K562 (cell line): ENCODE results near the gene PRSS22. TPM values are rescaled to one million over a fixed set of nuclear protein-coding genes. Genes with fewer than 3 reads are reported as not detected.

Source experiments
- CBFA2T2 ChIP-seq: fragments of 450-650 bp; conservative IDR thresholded peaks from 2 replicates; pipeline ENCODE4 v1.6.1; 2017; ENCODE audit warnings: mild to moderate bottlenecking
- EGR1 ChIP-seq: fragments of 450-650 bp; conservative IDR thresholded peaks from 2 replicates; pipeline ENCODE4 v1.6.1; 2017; ENCODE audit warnings: mild to moderate bottlenecking
- EZH2 ChIP-seq: IDR thresholded peaks from 2 replicates; pipeline ENCODE4 v1.6.1; 2012; ENCODE audit warnings: low read depth, mild to moderate bottlenecking, inconsistent platforms, low read length, borderline replicate concordance
- HDGF ChIP-seq: fragments of 450-650 bp; IDR thresholded peaks from 2 replicates; pipeline ENCODE4 v1.6.1; 2016
- NCOA2 ChIP-seq, 2 experiments: fragments of 450-650 bp; IDR thresholded peaks; 2 replicates each; pipeline ENCODE4 v1.6.1; 2018; ENCODE audit warnings: mild to moderate bottlenecking in 2 of 2, moderate library complexity in 1 of 2; ENCODE audit not compliant: partially characterized antibody in 2 of 2
- NFIC ChIP-seq: fragments of 450-650 bp; IDR thresholded peaks from 2 replicates; pipeline ENCODE4 v1.6.1; 2017; ENCODE audit warnings: mild to moderate bottlenecking, inconsistent platforms
- PTTG1 ChIP-seq: fragments of 450-650 bp; IDR thresholded peaks from 2 replicates; pipeline ENCODE4 v1.6.1; 2016; ENCODE audit warnings: low read depth, mild to moderate bottlenecking, missing genetic modification characterization, missing compliant biosample characterization
- SP1 ChIP-seq: sonication (generic); formaldehyde crosslinking; IDR thresholded peaks from 2 replicates; pipeline ENCODE4 v1.8.1; 2022; ENCODE audit warnings: mild to moderate bottlenecking, missing genetic modification reagents
- SRSF3 ChIP-seq: fragments of 200-400 bp; formaldehyde crosslinking; IDR thresholded peaks from 2 replicates; pipeline ENCODE4 v1.6.1; 2016; ENCODE audit warnings: mild to moderate bottlenecking, low read length, moderate library complexity; ENCODE audit not compliant: insufficient read depth
- TARDBP ChIP-seq: fragments of 450-650 bp; IDR thresholded peaks from 2 replicates; pipeline ENCODE4 v1.6.1; 2016
- U2AF2 ChIP-seq: fragments of 200-400 bp; formaldehyde crosslinking; optimal IDR thresholded peaks from 2 replicates; pipeline ENCODE3; 2017; ENCODE audit warnings: low read depth, mild to moderate bottlenecking, low read length
- ZNF143 ChIP-seq: sonication (generic); formaldehyde crosslinking; IDR thresholded peaks from 2 replicates; pipeline ENCODE4 v1.9.0; 2022; ENCODE audit warnings: mild to moderate bottlenecking, missing genetic modification reagents
- ZNF274 ChIP-seq: IDR thresholded peaks from 2 replicates; pipeline ENCODE4 v1.6.1; 2011; ENCODE audit warnings: low read depth, mild to moderate bottlenecking, low read length, moderate library complexity, borderline replicate concordance
- ZNF57 ChIP-seq: fragments of 450-650 bp; formaldehyde crosslinking; IDR thresholded peaks from 2 replicates; pipeline ENCODE4 v1.4.0; 2020; ENCODE audit warnings: mild to moderate bottlenecking, moderate library complexity
- ZNF668 ChIP-seq: fragments of 250-450 bp; sonication (Bioruptor Pico); IDR thresholded peaks from 2 replicates; pipeline ENCODE4 v1.8.0; 2022; ENCODE audit warnings: mild to moderate bottlenecking, inconsistent platforms
- ZSCAN32 ChIP-seq: fragments of 450-650 bp; formaldehyde crosslinking; IDR thresholded peaks from 2 replicates; pipeline ENCODE4 v1.4.0; 2020; ENCODE audit warnings: mild to moderate bottlenecking, moderate library complexity
- polyA plus RNA-seq, 8 experiments: library from polyadenylated mRNA; depleted of rRNA in 4 of 8; stranded (reverse) in 5 of 8; unstranded in 3 of 8; fragments of >200 nt; fragmentation: Nextera tagmentation in 2 of 8; fragmentation: Illumina TruSeq in 1 of 8; extraction: Ambion mirVana in 2 of 8; extraction: Trizol in 1 of 8; gene quantifications; 2 replicates each; pipeline versions ENCODE4 v1.2.1 to v1.2.3, GENCODE V29; 2011 to 2014; ENCODE audit warnings: inconsistent platforms in 1 of 8, missing spikeins in 1 of 8
- total RNA-seq, 7 experiments: library from RNA; depleted of rRNA in 6 of 7; stranded (reverse); fragments of >200 nt in 6 of 7; fragmentation: Illumina TruSeq in 2 of 7; extraction: Trizol in 2 of 7; gene quantifications; 2 replicates each; pipeline versions ENCODE4 v1.2.1 to v1.2.3, GENCODE V29; 2011 to 2021; ENCODE audit warnings: low replicate concordance in 1 of 7
- TF ChIP-seq, protein P1 (sequence below): fragments of 450-650 bp; formaldehyde crosslinking; IDR thresholded peaks from 2 replicates; pipeline ENCODE4 v1.4.0; 2020; ENCODE audit warnings: mild to moderate bottlenecking, moderate library complexity
- TF ChIP-seq, protein P2 (sequence below): sonication (generic); formaldehyde crosslinking; IDR thresholded peaks from 2 replicates; pipeline ENCODE4 v1.8.1; 2023; ENCODE audit warnings: mild to moderate bottlenecking, missing genetic modification reagents, moderate library complexity

The PRSS22 gene
- total and polyA plus RNA-seq, 9 of the 15 experiments (the other 6 are each of a cell fraction or from before 2014, with no cell fraction given): 0.13 to 0.42 TPM; not detected in 7

DNA sequence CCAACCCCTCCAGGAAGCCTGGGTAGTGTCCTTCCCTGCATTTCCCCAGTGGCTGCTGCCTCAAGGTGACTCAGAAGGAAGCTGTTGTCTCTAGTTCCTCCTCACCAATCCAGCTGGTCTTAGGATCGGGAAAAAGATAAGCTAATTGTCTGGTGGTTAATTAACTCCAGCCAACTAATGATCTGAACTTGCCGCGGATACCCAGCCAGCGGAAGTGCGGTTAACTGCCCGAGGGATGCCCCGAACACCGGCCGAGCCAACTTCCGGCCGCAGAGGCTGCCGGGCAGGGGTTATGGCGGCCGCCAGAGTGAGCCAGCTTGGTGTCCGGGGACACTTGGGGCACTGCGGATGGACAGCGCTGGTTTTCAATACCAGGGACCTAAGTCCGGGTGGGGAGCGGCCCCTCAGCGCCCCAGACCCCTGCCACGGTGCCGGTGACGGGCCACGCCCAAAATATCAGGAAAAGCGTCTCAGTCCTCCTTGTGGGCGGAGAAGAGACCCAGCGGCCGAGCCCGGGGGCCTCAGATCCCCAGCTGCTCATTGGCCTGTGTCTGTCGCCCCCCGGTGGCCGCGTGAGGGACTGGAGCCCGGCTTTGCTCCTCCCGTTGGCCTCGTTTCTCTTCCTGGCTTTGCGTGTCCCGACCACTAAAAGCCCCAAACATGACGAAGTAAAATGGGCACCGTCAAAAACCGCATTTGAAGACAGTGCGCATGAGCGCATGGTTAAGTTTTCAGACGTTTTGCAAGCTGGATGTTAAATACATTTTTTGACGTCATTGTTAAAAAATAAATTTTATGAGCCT is 10.2 kb upstream of the PRSS22 start (continued):
- peak; percentile 67; the same call in 1 of the 2 replicates for TF ChIP-seq ZSCAN32 (CRISPR knock-in tag)
- peak; percentile 71 for TF ChIP-seq EGR1
- TF ChIP-seq EZH2: no peak
- TF ChIP-seq ZNF143 (CRISPR knock-in tag): peak; percentile 83
- no peak for TF ChIP-seq ZNF668 (CRISPR knock-in tag)
- no peak for TF ChIP-seq SRSF3
- peak; percentile 81 for TF ChIP-seq SP1 (CRISPR knock-in tag)
- TF ChIP-seq CBFA2T2: no peak; the same call in 1 of the 2 replicates
- TF ChIP-seq HDGF: no peak
- TF ChIP-seq TARDBP: no peak; the same call in 1 of the 2 replicates
- TF ChIP-seq U2AF2: no peak
- 0 out of 2 replicates have a peak, but pooled peaks have one; percentile 19 for TF ChIP-seq PTTG1 (tag)
- TF ChIP-seq, protein P1, sequence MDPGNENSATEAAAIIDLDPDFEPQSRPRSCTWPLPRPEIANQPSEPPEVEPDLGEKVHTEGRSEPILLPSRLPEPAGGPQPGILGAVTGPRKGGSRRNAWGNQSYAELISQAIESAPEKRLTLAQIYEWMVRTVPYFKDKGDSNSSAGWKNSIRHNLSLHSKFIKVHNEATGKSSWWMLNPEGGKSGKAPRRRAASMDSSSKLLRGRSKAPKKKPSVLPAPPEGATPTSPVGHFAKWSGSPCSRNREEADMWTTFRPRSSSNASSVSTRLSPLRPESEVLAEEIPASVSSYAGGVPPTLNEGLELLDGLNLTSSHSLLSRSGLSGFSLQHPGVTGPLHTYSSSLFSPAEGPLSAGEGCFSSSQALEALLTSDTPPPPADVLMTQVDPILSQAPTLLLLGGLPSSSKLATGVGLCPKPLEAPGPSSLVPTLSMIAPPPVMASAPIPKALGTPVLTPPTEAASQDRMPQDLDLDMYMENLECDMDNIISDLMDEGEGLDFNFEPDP (CRISPR knock-in tag): no peak
- TF ChIP-seq NFIC: peak; percentile 51
- TF ChIP-seq ZNF57 (CRISPR knock-in tag): no peak
- no peak for TF ChIP-seq ZNF274
- TF ChIP-seq, protein P2, sequence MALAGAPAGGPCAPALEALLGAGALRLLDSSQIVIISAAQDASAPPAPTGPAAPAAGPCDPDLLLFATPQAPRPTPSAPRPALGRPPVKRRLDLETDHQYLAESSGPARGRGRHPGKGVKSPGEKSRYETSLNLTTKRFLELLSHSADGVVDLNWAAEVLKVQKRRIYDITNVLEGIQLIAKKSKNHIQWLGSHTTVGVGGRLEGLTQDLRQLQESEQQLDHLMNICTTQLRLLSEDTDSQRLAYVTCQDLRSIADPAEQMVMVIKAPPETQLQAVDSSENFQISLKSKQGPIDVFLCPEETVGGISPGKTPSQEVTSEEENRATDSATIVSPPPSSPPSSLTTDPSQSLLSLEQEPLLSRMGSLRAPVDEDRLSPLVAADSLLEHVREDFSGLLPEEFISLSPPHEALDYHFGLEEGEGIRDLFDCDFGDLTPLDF (CRISPR knock-in tag): no peak
- TF ChIP-seq NCOA2 (IDR thresholded peaks at IDR 0.05; ENCODE audit: partially characterized antibody in 2 of 2): no peak
